HS-5 (cell line): ENCODE data around the gene NBEA.
"Not testable (repeated sequence)": the region's sequence is repeated elsewhere in the genome, so short reads cannot be mapped to it uniquely, and the experiment has no call there.

Experiments
- DNase-seq: peaks from one replicate; pipeline ENCODE4 v3.0.0-alpha.2; 2012; ENCODE audit warnings: low read depth

Gene NBEA, protein sequence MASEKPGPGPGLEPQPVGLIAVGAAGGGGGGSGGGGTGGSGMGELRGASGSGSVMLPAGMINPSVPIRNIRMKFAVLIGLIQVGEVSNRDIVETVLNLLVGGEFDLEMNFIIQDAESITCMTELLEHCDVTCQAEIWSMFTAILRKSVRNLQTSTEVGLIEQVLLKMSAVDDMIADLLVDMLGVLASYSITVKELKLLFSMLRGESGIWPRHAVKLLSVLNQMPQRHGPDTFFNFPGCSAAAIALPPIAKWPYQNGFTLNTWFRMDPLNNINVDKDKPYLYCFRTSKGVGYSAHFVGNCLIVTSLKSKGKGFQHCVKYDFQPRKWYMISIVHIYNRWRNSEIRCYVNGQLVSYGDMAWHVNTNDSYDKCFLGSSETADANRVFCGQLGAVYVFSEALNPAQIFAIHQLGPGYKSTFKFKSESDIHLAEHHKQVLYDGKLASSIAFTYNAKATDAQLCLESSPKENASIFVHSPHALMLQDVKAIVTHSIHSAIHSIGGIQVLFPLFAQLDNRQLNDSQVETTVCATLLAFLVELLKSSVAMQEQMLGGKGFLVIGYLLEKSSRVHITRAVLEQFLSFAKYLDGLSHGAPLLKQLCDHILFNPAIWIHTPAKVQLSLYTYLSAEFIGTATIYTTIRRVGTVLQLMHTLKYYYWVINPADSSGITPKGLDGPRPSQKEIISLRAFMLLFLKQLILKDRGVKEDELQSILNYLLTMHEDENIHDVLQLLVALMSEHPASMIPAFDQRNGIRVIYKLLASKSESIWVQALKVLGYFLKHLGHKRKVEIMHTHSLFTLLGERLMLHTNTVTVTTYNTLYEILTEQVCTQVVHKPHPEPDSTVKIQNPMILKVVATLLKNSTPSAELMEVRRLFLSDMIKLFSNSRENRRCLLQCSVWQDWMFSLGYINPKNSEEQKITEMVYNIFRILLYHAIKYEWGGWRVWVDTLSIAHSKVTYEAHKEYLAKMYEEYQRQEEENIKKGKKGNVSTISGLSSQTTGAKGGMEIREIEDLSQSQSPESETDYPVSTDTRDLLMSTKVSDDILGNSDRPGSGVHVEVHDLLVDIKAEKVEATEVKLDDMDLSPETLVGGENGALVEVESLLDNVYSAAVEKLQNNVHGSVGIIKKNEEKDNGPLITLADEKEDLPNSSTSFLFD (N-terminal part only)

DNA sequence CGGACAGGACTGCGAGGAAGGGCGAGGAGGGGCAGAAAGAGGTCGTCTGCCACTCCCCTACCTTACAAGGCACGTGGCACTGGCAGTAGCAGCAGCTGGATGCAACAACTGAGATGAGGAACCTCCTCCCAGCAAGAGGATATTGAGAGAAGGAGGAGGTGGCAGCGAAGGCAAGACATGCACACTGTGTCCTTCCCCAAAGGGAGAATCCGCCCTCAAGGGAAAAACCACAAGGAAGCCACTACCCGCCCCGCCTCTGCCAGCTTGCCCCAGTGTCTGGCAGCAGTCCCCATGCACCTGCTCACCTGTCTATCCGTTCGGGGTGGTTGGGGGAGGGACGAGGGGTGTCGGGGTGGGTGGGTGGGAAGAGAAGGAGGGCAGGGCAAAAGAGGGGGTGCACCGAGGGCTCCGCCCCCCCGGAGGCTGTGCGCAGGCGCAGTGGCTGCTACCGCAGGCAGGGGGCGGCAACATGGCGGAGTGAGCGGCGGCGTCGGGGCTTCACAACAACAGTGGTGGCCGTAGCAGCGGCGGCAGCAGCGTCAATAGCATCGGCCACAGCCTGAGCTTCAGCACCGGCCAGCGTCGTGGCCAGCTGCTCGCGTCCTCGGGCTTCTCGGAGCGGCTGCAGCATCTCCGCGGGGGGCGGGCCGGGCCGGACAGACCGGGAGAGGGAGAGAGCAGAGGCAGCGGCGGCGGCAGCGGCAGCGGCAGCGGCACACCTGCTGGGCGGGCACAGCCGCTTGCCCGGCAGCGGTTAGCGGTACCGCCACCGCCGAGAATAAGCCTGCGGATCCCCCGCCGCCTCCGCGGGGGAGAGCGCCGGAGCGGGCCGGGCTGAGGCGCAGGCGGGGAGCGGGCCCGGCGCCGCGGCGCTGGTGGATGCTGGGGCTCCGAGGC is at the start of gene NBEA:
Gene NBEA (plus strand): TSS at position 436 of the 897 bp plus-strand sequence. CDS start 551 bp downstream, outside the sequence.
- DNase-seq, result no peak

GRCh38 chr13:34894756-34895155 is 47.3 kb upstream of the NBEA start:
- no peak for DNase-seq

- DNase-seq, result no peak
Measured at GRCh38 chr13:34897220-34897619, 44.9 kb upstream of the NBEA start.

- no peak for DNase-seq
Measured at GRCh38 chr13:34899888-34900287, 42.2 kb upstream of the NBEA start.

- DNase-seq, result no peak
Measured at GRCh38 chr13:34900288-34900739, 41.8 kb upstream of the NBEA start.

- no peak for DNase-seq
Measured at GRCh38 chr13:34901572-34901971, 40.5 kb upstream of the NBEA start.

DNA sequence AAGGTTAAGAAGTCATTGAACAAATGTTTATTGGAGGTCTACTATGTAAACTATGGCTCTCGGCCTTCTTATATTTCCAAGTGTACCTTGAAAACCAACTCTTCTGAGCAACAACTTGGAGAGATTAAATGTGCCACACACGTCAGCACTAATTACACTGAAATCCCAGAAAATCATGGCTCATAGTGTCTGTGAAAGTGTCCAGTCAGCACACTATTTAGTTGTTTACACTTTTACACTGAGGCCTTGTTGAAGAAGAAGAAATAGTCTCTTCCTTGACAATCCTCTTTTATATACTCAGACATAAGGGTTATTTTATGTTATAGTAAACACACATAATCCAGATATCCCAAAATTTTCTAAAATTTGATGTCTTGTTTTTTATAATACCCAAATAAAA is 30.9 kb upstream of the NBEA start:
- DNase-seq, result no peak

DNA sequence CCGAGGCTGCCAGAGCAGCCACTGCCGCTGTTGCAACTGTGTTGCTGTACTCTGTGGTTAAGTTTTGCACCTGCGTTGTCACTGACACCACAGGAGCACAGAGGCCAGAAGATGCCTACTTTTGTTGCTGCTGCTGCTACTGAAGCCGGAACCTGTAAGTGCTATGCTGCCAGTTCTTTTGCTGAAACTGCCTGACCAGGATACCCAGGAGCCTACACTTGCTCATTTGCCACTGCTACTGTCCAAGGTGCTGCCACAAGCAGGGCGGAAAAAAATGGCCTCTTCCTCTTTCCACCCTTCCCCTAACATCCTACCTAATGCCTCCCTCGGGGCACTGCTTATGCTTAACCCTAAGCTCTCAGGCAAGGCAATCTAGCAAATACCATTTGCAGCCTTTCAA is 29.0 kb upstream of the NBEA start:
- no peak for DNase-seq

DNA sequence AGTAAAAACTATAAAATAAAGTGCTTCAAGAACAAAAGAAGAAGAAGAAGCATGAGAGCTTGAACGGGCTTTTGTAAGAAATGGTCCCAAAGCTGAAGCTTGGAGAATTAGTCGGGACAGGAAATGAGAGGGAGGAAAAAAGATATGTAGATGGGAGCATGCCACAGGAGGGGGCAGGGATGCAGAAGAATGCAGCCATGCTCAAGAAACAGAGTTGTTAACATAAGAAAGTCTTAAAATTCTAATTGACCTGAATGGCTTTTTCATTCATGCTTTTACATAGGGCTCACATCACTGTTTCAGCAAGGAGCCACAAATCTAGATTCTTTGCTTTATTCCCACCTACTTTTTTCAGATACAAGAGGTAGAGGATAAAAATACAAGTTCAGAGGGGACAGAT is 27.7 kb upstream of the NBEA start:
- no peak for DNase-seq

DNA sequence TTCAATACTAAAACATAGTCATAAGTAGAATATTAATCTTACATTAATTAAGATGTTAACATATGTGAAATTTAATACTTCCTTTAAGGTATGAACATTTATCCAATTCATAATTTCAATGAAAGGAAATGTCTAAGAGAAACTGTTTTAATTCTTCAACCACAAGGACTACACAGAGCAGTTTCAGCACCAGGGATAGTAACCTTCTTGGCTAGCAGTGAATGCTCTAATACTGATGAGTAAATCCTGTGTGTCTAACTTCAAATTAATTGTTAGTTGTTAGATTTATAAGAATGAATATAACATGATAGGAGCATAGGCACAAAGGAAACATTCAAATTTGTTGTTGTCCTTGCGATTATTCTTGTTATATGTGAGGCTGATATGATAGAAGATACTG is 15.6 kb upstream of the NBEA start:
- no peak for DNase-seq

DNA sequence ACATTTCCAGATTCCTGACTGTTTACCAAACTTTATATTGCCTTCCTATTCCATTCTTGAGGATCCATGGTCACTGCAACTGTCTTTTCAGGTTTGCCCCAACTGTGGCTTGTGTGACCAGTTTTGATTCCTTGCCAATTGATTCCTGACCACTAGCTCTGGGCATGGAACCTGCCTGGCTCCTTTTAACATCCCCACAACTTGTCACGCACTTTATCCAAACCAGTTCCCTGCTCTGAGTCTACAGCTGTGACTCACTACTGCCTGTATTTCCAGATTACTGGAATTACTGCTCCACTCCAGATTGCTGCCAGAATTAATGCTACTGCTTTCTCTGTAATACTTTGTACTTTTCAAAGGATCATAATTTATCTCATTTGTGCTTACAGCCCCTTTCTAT is 13.4 kb upstream of the NBEA start:
- not testable (repeated sequence) for DNase-seq

GRCh38 chr13:34931572-34931971 is 10.5 kb upstream of the NBEA start:
- peak; percentile 11 for DNase-seq

DNA sequence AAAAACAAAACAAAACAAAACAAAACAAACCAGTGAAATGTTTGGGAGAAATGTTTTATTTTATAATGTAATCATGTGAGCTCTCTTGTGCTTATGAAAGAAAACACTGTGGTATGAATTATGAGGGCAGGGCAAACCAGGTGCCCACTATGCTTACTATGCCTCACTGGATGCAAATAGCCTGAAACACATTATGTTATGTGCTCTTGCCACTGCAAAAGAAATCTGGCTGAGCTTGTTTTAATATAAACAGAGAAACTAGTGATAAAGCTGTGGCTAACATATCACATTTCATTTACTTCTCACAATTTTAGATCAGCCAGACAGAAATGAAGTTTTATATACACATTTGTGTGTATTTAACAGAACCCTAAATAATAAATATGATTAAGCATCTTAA is 8.7 kb upstream of the NBEA start:
- DNase-seq, result no peak

DNA sequence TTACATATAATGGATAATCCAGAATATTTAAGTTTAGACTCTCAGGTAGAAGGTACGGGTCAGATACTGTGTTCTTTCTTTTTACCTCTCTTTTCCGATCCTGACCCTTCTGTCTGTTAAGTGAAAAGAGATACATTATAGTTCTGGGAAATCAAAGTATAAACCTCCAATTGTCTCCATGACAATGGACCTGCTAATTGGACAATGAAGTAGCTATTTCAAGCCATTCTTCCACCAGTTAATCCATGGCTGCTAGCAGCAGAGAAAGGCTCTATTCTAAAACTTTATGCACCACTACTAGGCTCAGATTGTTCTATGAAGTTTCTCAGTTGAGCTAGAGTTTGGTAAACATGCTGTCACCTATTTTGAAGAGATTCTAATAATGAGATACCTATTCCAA is 8.3 kb upstream of the NBEA start:
- no peak for DNase-seq

- no peak for DNase-seq
Measured at GRCh38 chr13:34935841-34936240, 6.2 kb upstream of the NBEA start.

- DNase-seq, result no peak
Measured at GRCh38 chr13:34939771-34940170, 2.3 kb upstream of the NBEA start.

DNA sequence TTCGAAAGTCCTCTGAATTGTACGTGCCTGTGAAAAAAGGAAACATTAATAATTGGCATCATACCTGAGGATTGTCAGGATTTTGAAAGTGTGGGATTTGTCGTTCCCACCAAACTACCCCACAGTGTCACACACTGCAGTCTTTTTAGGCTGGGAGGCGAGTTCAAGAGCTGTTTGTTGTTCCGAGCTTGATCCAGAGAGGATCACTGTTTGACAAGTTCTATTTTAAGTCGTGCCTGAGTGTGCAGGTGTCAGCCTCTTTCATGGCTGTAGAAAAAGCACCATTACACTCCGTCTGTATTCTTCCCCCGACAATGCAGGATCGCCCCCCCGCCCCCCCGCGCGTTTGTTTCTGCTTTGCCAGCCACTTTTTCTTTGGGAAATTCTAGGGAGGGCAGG is 635 bp upstream of the NBEA start:
- no peak for DNase-seq

DNA sequence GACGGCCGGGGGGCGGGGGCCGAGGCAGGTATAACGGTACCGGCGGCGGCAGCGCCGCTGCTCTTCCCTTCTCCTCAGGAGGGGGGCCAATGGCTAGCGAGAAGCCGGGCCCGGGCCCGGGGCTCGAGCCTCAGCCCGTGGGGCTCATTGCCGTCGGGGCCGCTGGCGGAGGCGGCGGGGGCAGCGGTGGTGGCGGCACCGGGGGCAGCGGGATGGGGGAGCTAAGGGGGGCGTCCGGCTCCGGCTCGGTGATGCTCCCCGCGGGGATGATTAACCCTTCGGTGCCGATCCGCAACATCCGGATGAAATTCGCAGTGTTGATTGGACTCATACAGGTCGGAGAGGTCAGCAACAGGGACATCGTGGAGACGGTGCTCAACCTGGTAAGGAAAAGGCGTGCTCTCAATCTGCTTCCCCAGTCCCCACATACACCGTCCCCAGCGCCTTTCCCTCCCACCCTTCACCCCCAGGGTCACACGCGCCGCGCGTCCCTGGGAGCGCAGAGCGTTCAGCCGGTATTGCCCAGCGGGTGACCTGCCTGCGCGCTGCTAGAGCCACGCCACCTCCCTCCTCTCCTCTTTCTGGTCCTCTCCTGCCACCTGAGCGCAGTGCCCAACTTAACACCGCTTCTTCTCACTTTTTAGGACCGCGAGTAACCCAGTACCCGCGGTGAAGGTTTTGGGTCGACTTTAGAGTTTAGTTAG is 814 bp downstream of the NBEA start:
- no peak for DNase-seq

GRCh38 chr13:34943436-34944273 is 1.6 kb downstream of the NBEA start:
- DNase-seq, result no peak

- DNase-seq, result no peak
Measured at GRCh38 chr13:34944274-34944634, 2.2 kb downstream of the NBEA start.
